DMS53 treated with DMSO at 0.1 percent for 48 hours (cell line): ENCODE results near the gene STK25.
"Not testable (repeated sequence)": the region's sequence is repeated elsewhere in the genome, so short reads cannot be mapped to it uniquely, and the experiment has no call there.

Experiments
- DNase-seq: peaks from one replicate; lab custom pipeline; 2025; ENCODE audit not compliant: unreplicated experiment; lab: John Stamatoyannopoulos, UW

The STK25 gene

DNA sequence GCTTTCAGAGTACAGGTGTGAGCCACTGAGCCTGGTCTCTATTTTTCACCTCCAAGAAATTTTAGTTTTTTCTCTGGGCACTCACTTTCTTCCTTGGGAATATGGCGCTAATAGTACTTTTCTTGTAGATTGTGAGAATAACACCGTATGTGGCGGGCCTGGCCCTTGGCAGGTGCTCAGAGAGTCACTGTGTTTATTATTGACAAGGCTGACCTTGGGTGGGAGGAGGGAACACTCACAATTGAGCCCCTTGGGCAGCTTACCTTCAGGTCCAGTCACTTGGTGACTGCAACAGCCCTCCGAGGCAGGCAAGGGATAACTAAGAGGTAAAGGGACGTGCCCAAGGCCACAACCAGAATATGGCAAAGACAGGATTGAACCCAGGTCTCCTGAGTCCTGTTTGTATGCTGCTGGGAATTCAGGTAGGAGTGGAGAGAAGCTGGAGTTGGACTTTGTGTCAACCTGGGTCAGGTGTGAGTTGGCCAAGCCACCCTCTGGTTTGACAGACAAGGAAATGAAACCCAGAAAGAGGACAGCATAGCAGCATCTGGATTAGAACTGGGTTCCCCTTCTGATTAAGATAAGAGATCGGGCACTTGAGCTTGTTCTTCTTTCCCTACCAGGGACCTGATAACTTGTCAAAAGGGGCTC is 2.8 kb upstream of the STK25 start:
- no peak for DNase-seq

GRCh38 chr2:241509155-241509784 is 886 bp upstream of the STK25 start:
- DNase-seq, result no peak

DNA sequence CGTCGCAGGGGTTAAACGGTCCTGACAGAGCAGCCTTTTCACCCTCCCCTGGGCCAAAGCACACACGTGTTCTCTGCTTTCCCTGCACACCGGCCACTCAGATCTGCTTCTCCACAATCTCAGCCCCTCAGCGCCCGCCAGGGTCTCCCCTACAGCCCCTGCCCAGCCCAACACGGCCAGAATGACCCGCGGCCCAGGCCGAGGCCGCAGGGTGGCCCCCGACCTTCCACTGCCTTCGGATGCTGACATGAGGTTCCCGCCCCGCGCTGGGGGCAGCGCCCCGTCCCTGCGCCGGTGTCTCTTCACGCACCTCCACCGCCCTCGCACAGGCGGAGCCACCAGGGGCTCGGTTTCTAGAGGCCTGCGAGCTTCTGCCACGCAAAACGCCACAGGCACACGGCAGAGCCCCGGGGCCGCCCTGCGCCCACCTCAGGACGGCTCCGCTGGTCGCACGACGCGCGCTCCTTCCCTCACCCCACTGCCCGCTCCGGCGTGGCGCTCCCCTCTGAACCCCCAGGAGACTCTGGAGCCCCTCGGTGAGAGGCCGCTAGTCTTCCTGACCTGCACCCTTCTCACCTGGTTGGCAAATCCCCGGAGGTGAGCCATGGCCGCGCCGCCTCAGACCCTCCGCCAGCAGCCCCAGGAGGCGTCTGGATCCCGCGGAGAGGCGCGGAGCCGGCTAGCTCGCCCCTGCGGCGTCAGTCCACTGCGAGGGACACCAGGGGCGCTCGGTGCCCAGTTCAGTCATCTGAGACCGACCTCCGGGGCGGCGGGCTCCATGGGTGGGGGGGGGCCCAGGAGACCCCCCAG is 749 bp downstream of the STK25 start:
- no peak for DNase-seq

- no peak for DNase-seq
Measured at GRCh38 chr2:241506793-241507429, 1.5 kb downstream of the STK25 start.

GRCh38 chr2:241506317-241506716 is 2.1 kb downstream of the STK25 start:
- not testable (repeated sequence) for DNase-seq

GRCh38 chr2:241505781-241506201 is 2.6 kb downstream of the STK25 start:
- no peak for DNase-seq

DNA sequence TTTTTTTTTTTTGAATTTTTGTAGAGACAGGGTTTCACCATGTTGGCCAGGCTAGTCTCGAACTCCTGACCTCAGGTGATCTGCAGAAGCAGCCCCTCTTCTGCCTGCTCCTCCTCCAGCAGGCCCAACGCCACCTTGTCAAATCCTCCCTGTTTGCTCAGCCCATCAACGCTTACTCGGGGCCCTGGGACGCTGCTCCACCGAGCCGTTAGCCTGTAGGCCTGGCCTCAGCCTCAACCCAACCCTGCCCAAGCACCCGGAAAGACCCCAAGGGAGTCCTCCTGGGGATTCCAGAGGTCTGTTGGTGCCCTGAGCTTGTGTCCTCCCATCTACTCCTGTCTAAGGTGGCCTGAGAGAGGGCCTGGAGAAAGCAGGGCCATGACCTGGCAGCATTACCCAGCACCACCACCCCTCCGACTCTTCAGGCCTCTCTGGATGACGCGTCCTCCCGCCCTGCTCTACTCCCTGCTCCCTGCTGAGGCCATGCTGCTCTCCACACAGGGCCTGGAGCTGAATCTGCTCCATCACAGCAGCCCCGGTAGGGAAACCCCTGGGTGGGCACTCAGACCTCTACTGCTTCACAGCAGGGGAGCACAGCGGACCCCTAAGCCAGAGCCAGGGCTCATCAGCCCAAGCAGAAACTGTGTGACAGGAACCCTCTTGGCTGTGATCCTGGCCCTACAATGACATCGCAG is 3.2 kb downstream of the STK25 start:
- DNase-seq, result no peak

DNA sequence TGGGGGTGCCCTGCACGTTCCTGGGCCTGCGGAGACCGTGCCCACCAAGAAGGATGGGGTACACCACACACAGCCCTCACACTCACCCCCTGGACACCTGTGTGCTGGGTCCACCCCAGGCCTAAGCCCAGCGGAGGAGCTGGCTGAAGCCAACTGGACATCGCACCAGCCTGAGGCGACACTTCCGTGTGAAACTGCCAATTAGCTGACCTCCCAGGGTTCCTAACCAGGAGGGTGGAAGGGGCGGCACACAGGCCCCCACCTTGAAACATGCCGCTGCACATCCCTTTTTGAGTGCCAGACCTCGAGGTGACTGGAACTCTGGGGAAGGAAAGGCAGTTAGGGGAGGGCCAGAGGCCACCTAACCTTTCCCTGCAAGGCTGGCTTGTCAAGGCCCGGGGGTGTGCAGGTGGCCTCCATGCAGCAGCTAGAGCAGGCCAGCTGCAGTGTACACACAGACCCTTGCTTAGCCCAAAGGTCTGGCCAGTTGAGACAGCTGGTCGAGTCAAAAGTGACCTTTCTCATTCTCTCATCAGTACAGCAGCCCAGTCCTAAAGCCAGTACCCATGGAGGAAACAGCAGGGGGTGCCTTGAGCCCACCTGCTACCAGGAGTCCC is 4.5 kb downstream of the STK25 start:
- no peak for DNase-seq

DNA sequence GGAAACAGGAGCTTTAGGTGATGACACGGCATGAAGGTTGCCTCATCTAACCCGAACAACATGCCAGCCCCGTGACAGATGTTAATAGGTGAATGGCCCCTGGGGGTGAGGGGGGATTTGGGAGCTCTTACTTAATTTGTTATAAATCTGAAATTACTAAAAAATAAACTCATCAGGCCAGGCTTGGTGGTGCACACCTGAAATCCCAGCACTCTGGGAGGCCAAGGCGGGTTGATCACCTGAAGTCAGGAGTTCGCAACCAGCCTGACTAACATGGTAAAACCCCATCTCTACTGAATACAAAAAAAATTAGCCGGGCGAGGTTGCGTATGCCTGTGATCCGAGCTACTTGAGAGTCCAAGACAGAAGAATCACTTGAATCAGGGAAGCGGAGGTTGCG is 6.1 kb downstream of the STK25 start:
- DNase-seq, result no peak

- no peak for DNase-seq
Measured at GRCh38 chr2:241501551-241501950, 6.8 kb downstream of the STK25 start.

DNA sequence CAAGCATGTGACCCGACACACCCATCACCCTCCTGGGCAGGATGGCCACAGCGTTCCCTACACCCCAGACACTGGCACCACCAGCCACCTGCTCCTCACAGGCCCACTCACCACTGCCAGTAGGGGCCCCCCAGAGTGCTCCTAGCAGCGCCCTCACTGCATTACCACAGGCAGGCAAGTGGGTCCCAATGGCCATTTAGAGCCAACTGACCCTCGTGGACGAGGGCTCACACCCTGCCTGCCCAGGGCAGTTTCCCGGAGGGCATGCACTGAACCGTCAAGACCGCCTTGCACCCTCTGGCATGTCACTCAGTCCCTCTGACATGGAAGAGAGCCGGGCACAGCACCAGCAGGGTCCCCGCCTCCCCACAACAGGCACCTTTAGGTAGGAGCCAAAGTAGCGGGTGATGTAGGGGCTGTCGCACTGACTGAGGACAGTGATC is 7.3 kb downstream of the STK25 start:
- no peak for DNase-seq

- no peak for DNase-seq
Measured at GRCh38 chr2:241500431-241500975, 7.9 kb downstream of the STK25 start.

DNA sequence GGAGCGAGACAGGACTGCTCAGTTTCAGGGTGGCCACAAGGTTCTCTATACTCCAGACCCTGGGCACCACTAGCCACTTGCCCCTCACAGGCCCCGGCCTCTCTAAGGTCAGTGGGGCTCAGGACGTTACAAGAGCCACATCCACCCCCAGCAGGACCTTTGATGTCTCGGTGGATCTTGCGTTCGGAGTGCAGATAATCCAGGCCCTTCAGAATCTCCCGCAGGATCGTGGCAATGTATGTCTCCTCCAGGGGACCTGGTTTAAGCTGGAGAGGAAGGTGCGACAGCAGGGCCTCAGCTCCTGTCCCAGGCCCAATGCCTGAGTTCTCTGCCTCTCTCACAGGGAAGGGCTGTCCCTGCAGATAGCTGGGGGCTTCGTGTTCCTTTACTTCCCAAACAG is 8.4 kb downstream of the STK25 start:
- DNase-seq, result no peak

DNA sequence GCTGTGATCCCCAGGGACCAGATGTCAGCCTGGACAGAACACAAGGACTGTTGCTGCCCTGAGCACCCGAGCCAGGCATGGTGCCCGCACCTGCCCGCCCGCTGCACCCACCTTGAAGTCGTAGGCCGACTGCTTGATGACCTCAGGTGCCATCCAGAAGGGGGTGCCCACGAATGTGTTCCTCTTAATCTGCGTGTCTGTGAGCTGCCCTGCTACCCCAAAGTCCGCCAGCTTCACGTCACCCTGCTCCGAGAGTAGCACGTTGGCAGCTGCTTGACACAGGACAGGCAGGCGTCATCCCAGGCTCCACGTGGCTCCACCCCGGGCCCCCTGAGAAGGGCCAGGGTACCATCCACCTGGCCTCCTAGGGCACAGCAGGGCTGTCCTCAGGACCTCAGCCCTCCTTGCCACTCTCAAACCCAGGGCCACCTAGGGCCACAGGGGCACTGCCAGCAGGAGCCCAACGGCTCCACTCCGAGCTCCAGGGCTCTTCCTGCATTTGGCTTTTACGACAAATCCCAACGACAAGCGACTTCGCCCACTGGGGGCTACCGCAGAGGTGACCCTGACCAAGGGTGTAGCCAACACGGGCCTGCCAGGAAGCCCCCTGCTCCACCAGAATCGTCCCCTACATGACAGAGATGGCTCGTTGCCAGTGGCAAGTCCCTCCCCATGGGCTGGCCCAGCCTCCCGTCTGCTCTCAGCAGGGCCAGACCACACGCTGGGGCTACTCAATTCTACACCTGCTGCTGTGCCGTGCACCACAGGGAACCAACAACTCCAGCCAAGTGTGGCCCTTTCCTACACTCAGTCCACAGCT is 9.0 kb downstream of the STK25 start:
- no peak for DNase-seq

- DNase-seq, result no peak
Measured at GRCh38 chr2:241498115-241499070, 10.0 kb downstream of the STK25 start.

- peak; percentile 72 for DNase-seq
Measured at GRCh38 chr2:241496904-241497877, 11.2 kb downstream of the STK25 start.
